ENCODE measurements around the gene WDFY3.

GRCh38 chr4:84924434-84924833, 42.1 kb downstream of the WDFY3 start:
- TF ChIP-seq EZH2 (IDR thresholded peaks at IDR 0.05; ENCODE audit: insufficient read depth, poor library complexity, severe bottlenecking) (no peak), EZH2phosphoT487 (IDR thresholded peaks at IDR 0.05; ENCODE audit: insufficient read depth, low read depth) (no peak)

All from GM23248 (cell line).